Measurements from ENCODE around the gene CFAP157. TPM values are rescaled to one million over a fixed set of nuclear protein-coding genes. Genes with fewer than 3 reads are reported as not detected.

CFAP157 gene
- total and polyA plus RNA-seq, 8 donors, result 0.14 to 7.6 (median 0.19) TPM; not detected in 3

DNA sequence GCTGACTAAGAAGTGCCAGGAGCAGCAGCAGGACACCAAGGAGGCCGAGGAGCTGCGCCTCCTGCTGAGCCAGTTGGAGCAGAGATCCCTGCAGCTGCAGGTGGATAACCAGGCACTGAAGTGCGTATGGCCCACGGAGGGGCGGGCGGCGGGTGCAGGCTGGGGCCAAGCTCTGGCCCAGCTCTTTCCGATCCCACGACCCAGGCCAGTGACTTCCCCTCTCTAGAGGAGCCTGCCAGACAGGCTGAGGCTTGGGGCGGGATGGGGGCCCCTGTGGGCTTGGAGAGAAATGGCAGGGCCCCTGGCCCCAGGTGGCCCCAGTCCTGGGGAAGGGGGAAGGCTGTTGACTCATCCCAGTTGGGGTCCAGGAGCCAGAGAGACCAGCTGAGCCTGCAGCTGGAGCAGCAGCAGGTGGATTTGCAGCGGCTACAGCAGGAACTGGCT lies 5.1 kb downstream of the CFAP157 start:
- H3K27ac ChIP-seq, result no peak overlapping the region
- 82 to 89% (median 87%) methylated on average over 10 to 11 of the region's 11 CpGs for WGBS, 5 donors
- DNase-seq, result no peak

DNA sequence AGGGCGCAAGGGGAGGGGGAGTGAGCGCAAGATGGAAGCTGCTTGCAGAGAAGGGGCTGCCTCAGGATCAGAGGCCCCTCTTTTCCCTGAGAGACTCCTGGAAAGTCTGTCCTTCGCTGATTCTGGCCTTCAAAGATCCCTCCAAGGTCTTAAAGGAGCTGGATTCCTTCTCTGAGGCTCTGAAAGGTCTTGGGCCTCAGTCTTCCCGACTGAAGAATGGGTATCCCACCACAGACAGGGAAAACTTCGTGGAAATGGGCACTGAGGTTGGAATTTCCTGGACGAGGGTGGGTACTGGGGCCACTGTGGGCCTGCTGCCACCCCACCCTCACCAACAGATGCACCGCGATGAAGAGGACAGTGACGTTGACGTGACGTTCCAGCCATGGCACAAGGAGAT lies 5.6 kb downstream of the CFAP157 start:
- H3K36me3 ChIP-seq, result no peaks in the 10 kb centered on the region
- WGBS, 5 donors, result 88 to 93% (median 92%) methylated on average over 11 of the region's 11 CpGs
- H3K27ac ChIP-seq, result no peak overlapping the region
- no peak overlapping the region for H3K4me3 ChIP-seq
- TF ChIP-seq POLR2AphosphoS5 (IDR thresholded peaks at IDR 0.05), result no peak
- TF ChIP-seq POLR2A (IDR thresholded peaks at IDR 0.05), result no peak
- TF ChIP-seq, protein P1, sequence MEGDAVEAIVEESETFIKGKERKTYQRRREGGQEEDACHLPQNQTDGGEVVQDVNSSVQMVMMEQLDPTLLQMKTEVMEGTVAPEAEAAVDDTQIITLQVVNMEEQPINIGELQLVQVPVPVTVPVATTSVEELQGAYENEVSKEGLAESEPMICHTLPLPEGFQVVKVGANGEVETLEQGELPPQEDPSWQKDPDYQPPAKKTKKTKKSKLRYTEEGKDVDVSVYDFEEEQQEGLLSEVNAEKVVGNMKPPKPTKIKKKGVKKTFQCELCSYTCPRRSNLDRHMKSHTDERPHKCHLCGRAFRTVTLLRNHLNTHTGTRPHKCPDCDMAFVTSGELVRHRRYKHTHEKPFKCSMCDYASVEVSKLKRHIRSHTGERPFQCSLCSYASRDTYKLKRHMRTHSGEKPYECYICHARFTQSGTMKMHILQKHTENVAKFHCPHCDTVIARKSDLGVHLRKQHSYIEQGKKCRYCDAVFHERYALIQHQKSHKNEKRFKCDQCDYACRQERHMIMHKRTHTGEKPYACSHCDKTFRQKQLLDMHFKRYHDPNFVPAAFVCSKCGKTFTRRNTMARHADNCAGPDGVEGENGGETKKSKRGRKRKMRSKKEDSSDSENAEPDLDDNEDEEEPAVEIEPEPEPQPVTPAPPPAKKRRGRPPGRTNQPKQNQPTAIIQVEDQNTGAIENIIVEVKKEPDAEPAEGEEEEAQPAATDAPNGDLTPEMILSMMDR (IDR thresholded peaks at IDR 0.05), result no peak
- TF ChIP-seq EP300 (IDR thresholded peaks at IDR 0.05), result no peak
- intact Hi-C loops (cut with DNase I; ENCODE audit: low total_unique reads), result no loop called here
- no peaks in the 10 kb centered on the region for H3K27me3 ChIP-seq
- H3K9me3 ChIP-seq, result no peaks in the 10 kb centered on the region
- H3K4me1 ChIP-seq, result peaks cover 16 to 25% (median 22%) of the 10 kb centered on the region in 4 donors
- DNase-seq, result no peak

More for the DNA sequence above, 5.1 kb downstream of the CFAP157 start:
- Histone ChIP-seq H3K4me1 (peaks cover 16 to 25% (median 22%) of the 10 kb centered on the region in 4 donors), H3K27me3 (no peaks in the 10 kb centered on the region), H3K36me3 (no peaks in the 10 kb centered on the region), H3K4me3 (no peak overlapping the region), H3K9me3 (no peaks in the 10 kb centered on the region)
- TF ChIP-seq, protein P1 (IDR thresholded peaks at IDR 0.05), result no peak
- TF ChIP-seq POLR2AphosphoS5 (IDR thresholded peaks at IDR 0.05) (no peak), EP300 (IDR thresholded peaks at IDR 0.05) (no peak), POLR2A (IDR thresholded peaks at IDR 0.05) (no peak)
- intact Hi-C loops (cut with DNase I; ENCODE audit: low total_unique reads), result no loop called here

GRCh38 chr9:127712867-127713266 lies 6.1 kb downstream of the CFAP157 start:
- no peak overlapping the region for H3K4me3 ChIP-seq
- no peaks in the 10 kb centered on the region for H3K9me3 ChIP-seq
- no peaks in the 10 kb centered on the region for H3K27me3 ChIP-seq
- intact Hi-C loops (cut with DNase I; ENCODE audit: low total_unique reads), result no loop called here
- TF ChIP-seq, protein P1 (IDR thresholded peaks at IDR 0.05), result no peak
- TF ChIP-seq POLR2AphosphoS5 (IDR thresholded peaks at IDR 0.05) (no peak), EP300 (IDR thresholded peaks at IDR 0.05) (no peak), POLR2A (IDR thresholded peaks at IDR 0.05) (no peak)
- no peak overlapping the region for H3K27ac ChIP-seq
- WGBS, 5 donors, result 95 to 96% (median 95%) methylated on average over 10 of the region's 10 CpGs; no CpG with 5 or more reads in 2 of the 5 donors
- H3K36me3 ChIP-seq, result no peaks in the 10 kb centered on the region
- DNase-seq, result no peak
- H3K4me1 ChIP-seq, result peaks cover 16 to 25% (median 22%) of the 10 kb centered on the region in 4 donors

GRCh38 chr9:127714020-127714750 lies 7.4 kb downstream of the CFAP157 start:
- intact Hi-C loops (cut with DNase I; ENCODE audit: low total_unique reads), result no loop called here
- Histone ChIP-seq H3K27ac (peak overlapping the region in 1 of 5 donors; percentile 89), H3K9me3 (no peaks in the 10 kb centered on the region), H3K4me3 (peak overlapping the region; percentile 62 to 85 (median 71)), H3K27me3 (no peaks in the 10 kb centered on the region), H3K36me3 (no peaks in the 10 kb centered on the region), H3K4me1 (peaks cover 16 to 25% (median 22%) of the 10 kb centered on the region in 4 donors)
- TF ChIP-seq, protein P1 (IDR thresholded peaks at IDR 0.05), result no peak
- TF ChIP-seq POLR2A (IDR thresholded peaks at IDR 0.05) (no peak), POLR2AphosphoS5 (IDR thresholded peaks at IDR 0.05) (no peak), EP300 (IDR thresholded peaks at IDR 0.05) (no peak)
- 62 to 83% (median 79%) methylated on average over 10 to 19 of the region's 19 CpGs for WGBS, 5 donors
- no peak for DNase-seq

Data from stomach (tissue), 9 donors.